ENCODE data around the gene BCR.
"Not testable (repeated sequence)": the region's sequence is repeated elsewhere in the genome, so short reads cannot be mapped to it uniquely, and the experiment has no call there.

The BCR gene

GRCh38 chr22:23313791-23314567 is 133.7 kb downstream of the BCR start:
- no peaks in the 10 kb centered on the region for H3K9me3 Mint-ChIP-seq
- H3K4me3 Mint-ChIP-seq, result no peak overlapping the region
- H3K36me3 Mint-ChIP-seq (ENCODE audit: low read depth), result peaks cover 8% of the 10 kb centered on the region
- H3K27me3 Mint-ChIP-seq (ENCODE audit: low read depth), result no peaks in the 10 kb centered on the region
- TF ChIP-seq CTCF (IDR thresholded peaks at IDR 0.05; ENCODE audit: unreplicated experiment in 3 of 3), result no peak
- no peak overlapping the region for H3K27ac Mint-ChIP-seq
- no peaks in the 10 kb centered on the region for H3K4me1 Mint-ChIP-seq

GRCh38 chr22:23315341-23315917 is 135.1 kb downstream of the BCR start:
- Mint-ChIP-seq H3K27me3 (ENCODE audit: low read depth) (no peaks in the 10 kb centered on the region), H3K4me1 (no peaks in the 10 kb centered on the region), H3K36me3 (ENCODE audit: low read depth) (peaks cover 8% of the 10 kb centered on the region), H3K4me3 (no peak overlapping the region), H3K27ac (peak overlapping the region in 2 of 3 experiments; percentile 43 to 63), H3K9me3 (no peaks in the 10 kb centered on the region)
- peak; percentile 74 to 84 (median 83) for TF ChIP-seq CTCF (IDR thresholded peaks at IDR 0.05; ENCODE audit: unreplicated experiment in 3 of 3)

GRCh38 chr22:23316596-23316995 is 136.3 kb downstream of the BCR start:
- not testable (repeated sequence) for H3K27ac Mint-ChIP-seq; H3K27me3 Mint-ChIP-seq (ENCODE audit: low read depth); H3K4me1 Mint-ChIP-seq; H3K4me3 Mint-ChIP-seq; H3K36me3 Mint-ChIP-seq (ENCODE audit: low read depth); H3K9me3 Mint-ChIP-seq

GRCh38 chr22:23318316-23318715 is 138.0 kb downstream of the BCR start:
- H3K4me3 Mint-ChIP-seq; H3K36me3 Mint-ChIP-seq (ENCODE audit: low read depth); H3K27me3 Mint-ChIP-seq (ENCODE audit: low read depth); H3K27ac Mint-ChIP-seq; H3K9me3 Mint-ChIP-seq; H3K4me1 Mint-ChIP-seq: not testable (repeated sequence)

- H3K9me3 Mint-ChIP-seq; H3K4me3 Mint-ChIP-seq; H3K4me1 Mint-ChIP-seq; H3K27ac Mint-ChIP-seq; H3K27me3 Mint-ChIP-seq (ENCODE audit: low read depth); H3K36me3 Mint-ChIP-seq (ENCODE audit: low read depth): not testable (repeated sequence)
Observed at GRCh38 chr22:23322497-23323080, 142.3 kb downstream of the BCR start.

GRCh38 chr22:23323960-23324688 is 143.8 kb downstream of the BCR start:
- H3K9me3 Mint-ChIP-seq; H3K27ac Mint-ChIP-seq; H3K4me1 Mint-ChIP-seq; H3K36me3 Mint-ChIP-seq (ENCODE audit: low read depth); H3K4me3 Mint-ChIP-seq; H3K27me3 Mint-ChIP-seq (ENCODE audit: low read depth): not testable (repeated sequence)

- Mint-ChIP-seq H3K27ac (no peak overlapping the region), H3K4me1 (no peaks in the 10 kb centered on the region), H3K9me3 (no peaks in the 10 kb centered on the region), H3K36me3 (ENCODE audit: low read depth) (no peaks in the 10 kb centered on the region), H3K4me3 (no peak overlapping the region), H3K27me3 (ENCODE audit: low read depth) (no peaks in the 10 kb centered on the region)
- TF ChIP-seq CTCF (IDR thresholded peaks at IDR 0.05; ENCODE audit: unreplicated experiment in 3 of 3), result no peak
Observed at GRCh38 chr22:23325183-23325582, 144.9 kb downstream of the BCR start.

GRCh38 chr22:23333822-23334221 is 153.5 kb downstream of the BCR start:
- H3K4me1 Mint-ChIP-seq; H3K27me3 Mint-ChIP-seq (ENCODE audit: low read depth); H3K4me3 Mint-ChIP-seq; H3K36me3 Mint-ChIP-seq (ENCODE audit: low read depth); H3K9me3 Mint-ChIP-seq; H3K27ac Mint-ChIP-seq: not testable (repeated sequence)

GRCh38 chr22:23337672-23338071 is 157.4 kb downstream of the BCR start:
- not testable (repeated sequence) for H3K4me1 Mint-ChIP-seq; H3K27ac Mint-ChIP-seq; H3K9me3 Mint-ChIP-seq; H3K36me3 Mint-ChIP-seq (ENCODE audit: low read depth); H3K4me3 Mint-ChIP-seq; H3K27me3 Mint-ChIP-seq (ENCODE audit: low read depth)

GRCh38 chr22:23341942-23342695 is 161.8 kb downstream of the BCR start:
- not testable (repeated sequence) for H3K27ac Mint-ChIP-seq; H3K4me3 Mint-ChIP-seq; H3K36me3 Mint-ChIP-seq (ENCODE audit: low read depth); H3K4me1 Mint-ChIP-seq; H3K27me3 Mint-ChIP-seq (ENCODE audit: low read depth); H3K9me3 Mint-ChIP-seq
